HG03060 (cell line): Measurements from ENCODE around the gene CPNE2.
"Not testable (repeated sequence)": the region's sequence is repeated elsewhere in the genome, so short reads cannot be mapped to it uniquely, and the experiment has no call there.

Source experiments
- ATAC-seq: cut with Tn5 transposase; IDR thresholded peaks from one replicate; pipeline ENCODE4 v1.9.1; 2021; ENCODE audit warnings: low read depth, moderate number of reproducible peaks; ENCODE audit not compliant: unreplicated experiment

Gene CPNE2

DNA sequence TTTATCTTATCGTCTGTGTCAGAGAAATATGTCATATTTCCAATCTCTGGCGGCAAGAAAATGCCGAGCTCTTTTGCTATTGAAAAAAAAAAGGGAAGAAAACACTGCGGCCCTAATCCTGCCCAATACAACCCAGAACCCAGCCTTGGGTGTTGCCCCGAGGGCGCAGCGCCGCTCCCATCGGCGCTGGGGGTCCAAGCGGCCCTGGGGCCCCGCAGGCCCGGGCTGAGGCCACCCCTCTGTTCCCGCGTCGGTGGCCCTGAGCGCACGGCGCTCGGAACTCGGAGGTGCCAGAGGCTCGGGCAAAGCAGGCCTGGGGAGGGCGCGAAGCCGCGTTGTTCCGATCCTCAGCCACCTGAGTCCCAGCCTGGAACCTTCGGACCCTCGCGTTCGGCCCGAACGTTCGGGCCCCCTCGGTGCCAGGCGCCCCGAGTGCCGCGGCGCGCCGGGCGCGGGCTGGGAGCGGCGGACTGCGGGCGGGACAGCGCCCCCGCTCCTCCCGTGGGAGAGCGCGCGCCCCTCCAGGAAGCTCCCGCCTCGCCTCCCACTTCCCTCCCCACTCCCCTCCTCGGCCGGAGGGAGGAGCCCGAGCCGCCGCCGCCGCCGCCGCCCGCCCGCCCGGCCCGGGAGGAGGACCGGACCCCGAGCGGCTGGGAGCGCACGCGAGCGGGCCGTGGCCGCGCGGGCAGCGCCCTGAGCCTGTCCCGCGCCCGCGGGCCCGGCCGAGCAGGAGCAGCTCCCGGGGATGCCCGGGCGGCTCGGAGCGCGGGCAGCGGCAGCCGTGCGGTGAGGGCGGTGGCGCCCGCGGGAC lies at the start of gene CPNE2:
Gene CPNE2, plus strand, starts transcription at position 609 of the 811 bp plus-strand sequence. CDS start 18,160 bp downstream, outside the sequence.
- no peak for ATAC-seq

GRCh38 chr16:57043248-57043647 lies 49.1 kb upstream of the CPNE2 start:
- no peak for ATAC-seq

- no peak for ATAC-seq
These were observed 47.3 kb upstream of the CPNE2 start for GRCh38 chr16:57044931-57045693.

DNA sequence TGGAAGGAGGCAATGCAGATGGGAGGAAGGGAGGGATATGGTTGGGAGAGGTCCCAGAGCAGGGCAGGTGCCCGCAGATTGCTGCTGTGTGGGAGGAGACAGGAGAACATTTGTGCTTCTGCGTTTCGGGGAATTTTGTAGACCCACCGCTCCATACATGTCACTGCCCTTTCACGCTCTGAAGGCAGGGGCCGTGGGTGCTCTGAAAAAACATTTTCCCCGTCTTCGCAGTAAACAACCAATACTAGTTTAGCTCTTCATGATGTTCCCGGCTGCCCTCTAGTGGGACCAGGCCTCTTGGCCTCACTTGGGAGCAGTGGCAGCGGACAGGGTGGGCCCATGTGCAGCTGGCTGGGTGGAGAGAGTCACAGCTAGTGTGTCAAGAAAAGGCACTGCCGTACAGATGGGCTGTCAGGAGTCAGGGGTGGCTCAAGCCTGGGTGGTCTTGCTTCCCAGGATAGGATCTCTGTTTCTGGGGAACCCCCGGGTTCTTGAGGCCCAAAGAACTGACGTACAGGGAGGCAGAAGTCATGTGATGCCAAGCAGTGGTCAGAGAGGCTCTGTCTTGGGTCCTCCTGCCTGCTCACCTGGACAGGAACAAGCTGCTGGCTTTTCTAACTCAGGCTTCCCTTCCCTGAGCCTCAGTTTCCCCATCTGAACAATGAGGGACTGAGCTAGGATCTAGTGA lies 46.5 kb upstream of the CPNE2 start:
- ATAC-seq = no peak

GRCh38 chr16:57048095-57048494 lies 44.3 kb upstream of the CPNE2 start:
- ATAC-seq = no peak

- ATAC-seq = no peak
These were observed 42.7 kb upstream of the CPNE2 start for GRCh38 chr16:57049678-57050077.

GRCh38 chr16:57051696-57052228 lies 40.6 kb upstream of the CPNE2 start:
- ATAC-seq = no peak

GRCh38 chr16:57053206-57053605 lies 39.2 kb upstream of the CPNE2 start:
- no peak for ATAC-seq

DNA sequence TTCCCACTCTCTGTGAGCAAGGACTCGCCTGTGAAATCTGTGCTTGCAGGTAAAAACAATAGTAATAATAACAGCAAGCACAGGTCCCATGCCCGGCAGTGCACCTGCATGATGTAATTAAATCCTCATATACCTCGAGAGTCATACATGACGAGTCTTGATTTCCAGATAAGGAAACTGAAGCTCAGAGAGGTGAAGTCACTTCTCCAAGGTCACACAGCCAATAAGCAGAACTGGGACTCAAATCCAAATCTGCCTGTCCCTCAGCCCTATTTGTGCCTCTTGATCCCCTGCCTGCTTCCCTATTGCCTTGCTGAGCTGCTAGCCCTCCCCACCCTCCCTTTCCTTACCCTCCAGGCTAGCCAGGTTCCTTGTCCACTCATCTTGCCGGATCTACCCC lies 38.0 kb upstream of the CPNE2 start:
- no peak for ATAC-seq

GRCh38 chr16:57054771-57055170 lies 37.6 kb upstream of the CPNE2 start:
- ATAC-seq = no peak

DNA sequence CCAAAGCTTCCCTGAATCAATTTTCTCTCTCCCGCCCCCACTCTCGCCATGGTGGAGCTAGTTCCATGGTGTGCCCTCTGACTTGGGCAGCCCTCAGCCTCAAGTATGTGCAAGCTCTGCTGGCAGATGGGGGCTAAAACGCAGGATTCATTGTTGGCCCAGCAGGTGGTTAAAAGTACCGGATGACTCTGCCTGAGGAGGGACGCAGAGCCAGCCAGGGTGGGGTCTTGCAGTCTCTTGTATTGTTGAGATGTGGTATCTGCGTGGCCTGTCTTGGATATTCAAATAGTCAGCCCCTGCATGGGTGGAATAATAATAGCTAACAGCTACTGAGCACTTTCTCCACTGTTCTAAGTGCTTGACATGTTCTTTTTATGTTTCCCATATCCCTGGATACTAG lies 36.7 kb upstream of the CPNE2 start:
- no peak for ATAC-seq

DNA sequence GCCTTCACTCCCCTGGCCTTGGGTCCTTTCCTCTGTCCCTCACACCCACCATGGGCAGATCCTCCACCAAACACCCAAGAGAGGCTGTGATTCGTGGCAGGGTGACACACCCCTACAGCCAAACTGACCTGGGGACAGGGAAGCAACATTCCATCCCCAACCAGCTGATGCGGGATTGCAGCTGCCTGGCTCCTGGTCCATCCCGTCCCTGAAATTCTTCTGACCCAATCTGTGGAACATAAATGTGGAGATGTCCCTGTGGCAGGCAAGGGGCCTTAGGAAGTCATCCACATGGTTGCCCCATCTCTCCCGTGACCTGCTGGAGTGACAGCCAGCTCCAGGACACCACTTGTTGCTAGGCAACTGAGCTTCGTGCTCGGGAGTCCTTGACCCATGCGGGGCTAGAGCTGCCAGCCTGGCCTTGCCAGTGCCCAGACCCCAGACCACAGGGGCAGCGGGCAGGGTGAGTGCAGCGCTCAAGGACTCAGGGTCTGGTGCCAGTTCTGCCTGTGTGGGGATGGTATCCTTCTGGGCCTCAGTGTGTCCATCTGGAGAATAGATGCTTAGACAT lies 34.0 kb upstream of the CPNE2 start:
- no peak for ATAC-seq

GRCh38 chr16:57060323-57061083 lies 31.9 kb upstream of the CPNE2 start:
- ATAC-seq = no peak

DNA sequence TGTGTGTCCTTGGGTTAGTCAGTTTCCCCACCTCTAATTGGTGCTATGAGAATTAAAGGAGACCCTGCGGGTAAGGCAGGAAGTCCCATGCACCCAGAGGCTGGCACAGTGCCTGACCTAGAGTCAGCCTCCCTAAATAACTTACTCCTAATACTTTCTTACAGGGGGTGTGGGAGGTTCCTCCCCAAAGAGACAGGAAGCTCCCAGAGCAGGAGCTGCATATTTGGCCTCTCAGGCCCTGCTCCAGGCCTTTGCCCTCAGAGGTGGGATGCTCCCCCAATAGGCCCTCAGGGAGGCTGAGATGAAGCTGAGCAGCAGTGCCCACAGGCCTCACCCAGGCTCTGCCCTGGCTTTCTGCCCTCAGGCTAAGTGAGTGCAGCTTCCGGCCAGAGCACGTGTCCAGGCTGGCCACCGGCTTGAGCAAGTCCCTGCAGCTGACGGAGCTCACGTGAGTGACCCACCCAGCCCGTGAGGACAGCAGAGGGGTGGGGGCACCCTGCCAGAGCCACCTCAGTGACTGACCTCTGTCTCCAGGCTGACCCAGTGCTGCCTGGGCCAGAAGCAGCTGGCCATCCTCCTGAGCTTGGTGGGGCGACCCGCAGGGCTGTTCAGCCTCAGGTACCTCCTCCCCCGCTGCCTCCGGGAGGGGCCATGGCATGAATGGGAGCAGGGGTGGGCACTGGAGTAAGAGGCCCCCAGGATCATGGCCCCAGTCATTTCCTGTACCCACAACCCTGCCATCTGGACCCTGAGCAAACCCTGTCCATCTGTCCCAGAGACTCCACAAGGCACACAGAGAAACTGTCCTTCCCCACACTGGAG lies 31.1 kb upstream of the CPNE2 start:
- no peak for ATAC-seq

GRCh38 chr16:57062329-57062728 lies 30.1 kb upstream of the CPNE2 start:
- no peak for ATAC-seq

- ATAC-seq = not testable (repeated sequence)
These were observed 29.2 kb upstream of the CPNE2 start for GRCh38 chr16:57063189-57063588.

DNA sequence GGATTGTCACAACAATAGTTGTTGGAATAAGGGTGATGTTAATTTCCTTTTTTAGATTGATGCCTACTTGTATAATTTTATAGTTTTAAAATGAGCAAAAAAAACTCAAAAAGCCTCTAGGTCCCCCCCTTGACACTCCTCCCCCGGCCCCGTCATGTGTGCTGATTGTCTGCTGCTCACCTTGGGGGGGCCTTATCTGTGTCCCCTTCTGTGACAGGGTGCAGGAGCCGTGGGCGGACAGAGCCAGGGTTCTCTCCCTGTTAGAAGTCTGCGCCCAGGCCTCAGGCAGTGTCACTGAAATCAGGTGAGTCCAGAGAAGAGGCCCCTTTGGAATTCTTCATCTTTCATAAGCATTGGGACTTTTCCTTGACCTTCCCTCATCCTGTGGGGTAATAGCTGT lies 27.4 kb upstream of the CPNE2 start:
- ATAC-seq = no peak

- no peak for ATAC-seq
These were observed 25.8 kb upstream of the CPNE2 start for GRCh38 chr16:57066625-57067024.

- no peak for ATAC-seq
These were observed 25.0 kb upstream of the CPNE2 start for GRCh38 chr16:57067347-57067746.
